Thyroid gland (tissue), 4 donors: ENCODE measurements around the gene WNT2.

Source experiments
- CTCF ChIP-seq, 6 experiments: fragments of 200-600 bp in 3 of 6; fragments of 450-650 bp in 3 of 6; sonication (generic) in 3 of 6; IDR thresholded peaks; one replicate each; pipeline ENCODE4 v1.5.1; 2016 to 2019; ENCODE audit warnings: antibody characterized with exemption in 6 of 6, mild to moderate bottlenecking in 2 of 6, inconsistent platforms in 1 of 6, moderate library complexity in 1 of 6
- POLR2A ChIP-seq, 2 donors: fragments of 450-650 bp; IDR thresholded peaks; one replicate each; pipeline ENCODE4 v1.6.1; 2017; ENCODE audit warnings: antibody characterized with exemption in 2 of 2, mild to moderate bottlenecking in 2 of 2, moderate library complexity in 1 of 2

GRCh38 chr7:117281562-117281961, 41.3 kb downstream of the WNT2 start:
- TF ChIP-seq CTCF (IDR thresholded peaks at IDR 0.05): no peak
- no peak for TF ChIP-seq POLR2A (IDR thresholded peaks at IDR 0.05)
